ENCODE results near the gene PTPN12.
A peak's percentile ranks its signal among the peaks of the same experiment; 100 is the strongest.

PTPN12 gene

GRCh38 chr7:77542409-77542808 lies 5.3 kb downstream of the PTPN12 start:
- H3K36me3 ChIP-seq: no peaks in the 10 kb centered on the region
- H3K27ac ChIP-seq: peak overlapping the region; percentile 77
- H3K27me3 ChIP-seq: no peaks in the 10 kb centered on the region
- TF ChIP-seq CTCF (IDR thresholded peaks at IDR 0.05): no peak
- H3K4me1 ChIP-seq (ENCODE audit: control insufficient read depth in 1 of 2, insufficient read depth in 1 of 2, low read depth in 1 of 2, low read length in 1 of 2): peaks cover 76% of the 10 kb centered on the region in 2 experiments
- no peak overlapping the region for H3K4me3 ChIP-seq (ENCODE audit: low read depth in 1 of 2, low read length in 1 of 2)
- no peaks in the 10 kb centered on the region for H3K9me3 ChIP-seq

GRCh38 chr7:77542895-77543294 lies 5.8 kb downstream of the PTPN12 start:
- Histone ChIP-seq H3K4me3 (ENCODE audit: low read depth in 1 of 2, low read length in 1 of 2) (no peak overlapping the region), H3K27me3 (no peaks in the 10 kb centered on the region), H3K9me3 (no peaks in the 10 kb centered on the region), H3K4me1 (ENCODE audit: control insufficient read depth in 1 of 2, insufficient read depth in 1 of 2, low read depth in 1 of 2, low read length in 1 of 2) (peaks cover 81% of the 10 kb centered on the region in 2 experiments), H3K36me3 (no peaks in the 10 kb centered on the region), H3K27ac (peak overlapping the region; percentile 77)
- no peak for TF ChIP-seq CTCF (IDR thresholded peaks at IDR 0.05)

- Histone ChIP-seq H3K27ac (peak overlapping the region; percentile 77), H3K27me3 (no peaks in the 10 kb centered on the region), H3K4me3 (ENCODE audit: low read depth in 1 of 2, low read length in 1 of 2) (no peak overlapping the region), H3K4me1 (ENCODE audit: control insufficient read depth in 1 of 2, insufficient read depth in 1 of 2, low read depth in 1 of 2, low read length in 1 of 2) (peaks cover 84 to 86% of the 10 kb centered on the region in 2 experiments), H3K9me3 (no peaks in the 10 kb centered on the region), H3K36me3 (no peaks in the 10 kb centered on the region)
- no peak for TF ChIP-seq CTCF (IDR thresholded peaks at IDR 0.05)
Measured at GRCh38 chr7:77543910-77544309, 6.8 kb downstream of the PTPN12 start.

GRCh38 chr7:77544518-77544917 lies 7.4 kb downstream of the PTPN12 start:
- no peaks in the 10 kb centered on the region for H3K27me3 ChIP-seq
- H3K9me3 ChIP-seq: no peaks in the 10 kb centered on the region
- peak overlapping the region; percentile 77 for H3K27ac ChIP-seq
- TF ChIP-seq CTCF (IDR thresholded peaks at IDR 0.05): no peak
- H3K4me1 ChIP-seq (ENCODE audit: control insufficient read depth in 1 of 2, insufficient read depth in 1 of 2, low read depth in 1 of 2, low read length in 1 of 2): peaks cover 85 to 86% of the 10 kb centered on the region in 2 experiments
- no peaks in the 10 kb centered on the region for H3K36me3 ChIP-seq
- no peak overlapping the region for H3K4me3 ChIP-seq (ENCODE audit: low read depth in 1 of 2, low read length in 1 of 2)

GRCh38 chr7:77548206-77548605 lies 11.1 kb downstream of the PTPN12 start:
- Histone ChIP-seq H3K9me3 (no peaks in the 10 kb centered on the region), H3K27me3 (no peaks in the 10 kb centered on the region), H3K4me3 (ENCODE audit: low read depth in 1 of 2, low read length in 1 of 2) (peak overlapping the region in 1 of 2 experiments; percentile 0), H3K27ac (peak overlapping the region; percentile 82), H3K36me3 (no peaks in the 10 kb centered on the region), H3K4me1 (ENCODE audit: control insufficient read depth in 1 of 2, insufficient read depth in 1 of 2, low read depth in 1 of 2, low read length in 1 of 2) (peaks cover 56 to 59% of the 10 kb centered on the region in 2 experiments)
- TF ChIP-seq CTCF (IDR thresholded peaks at IDR 0.05): no peak

All from neutrophil (primary cell).